HG02852 (cell line): ENCODE measurements around the gene UXT.
A peak's percentile ranks its signal among the peaks of the same experiment; 100 is the strongest.
"Not testable (repeated sequence)": the region's sequence is repeated elsewhere in the genome, so short reads cannot be mapped to it uniquely, and the experiment has no call there.

Experiments
- ATAC-seq: cut with Tn5 transposase; IDR thresholded peaks from one replicate; pipeline ENCODE4 v1.9.1; 2021; ENCODE audit warnings: mild to moderate bottlenecking, moderate library complexity; ENCODE audit not compliant: unreplicated experiment

UXT gene, protein sequence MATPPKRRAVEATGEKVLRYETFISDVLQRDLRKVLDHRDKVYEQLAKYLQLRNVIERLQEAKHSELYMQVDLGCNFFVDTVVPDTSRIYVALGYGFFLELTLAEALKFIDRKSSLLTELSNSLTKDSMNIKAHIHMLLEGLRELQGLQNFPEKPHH

DNA sequence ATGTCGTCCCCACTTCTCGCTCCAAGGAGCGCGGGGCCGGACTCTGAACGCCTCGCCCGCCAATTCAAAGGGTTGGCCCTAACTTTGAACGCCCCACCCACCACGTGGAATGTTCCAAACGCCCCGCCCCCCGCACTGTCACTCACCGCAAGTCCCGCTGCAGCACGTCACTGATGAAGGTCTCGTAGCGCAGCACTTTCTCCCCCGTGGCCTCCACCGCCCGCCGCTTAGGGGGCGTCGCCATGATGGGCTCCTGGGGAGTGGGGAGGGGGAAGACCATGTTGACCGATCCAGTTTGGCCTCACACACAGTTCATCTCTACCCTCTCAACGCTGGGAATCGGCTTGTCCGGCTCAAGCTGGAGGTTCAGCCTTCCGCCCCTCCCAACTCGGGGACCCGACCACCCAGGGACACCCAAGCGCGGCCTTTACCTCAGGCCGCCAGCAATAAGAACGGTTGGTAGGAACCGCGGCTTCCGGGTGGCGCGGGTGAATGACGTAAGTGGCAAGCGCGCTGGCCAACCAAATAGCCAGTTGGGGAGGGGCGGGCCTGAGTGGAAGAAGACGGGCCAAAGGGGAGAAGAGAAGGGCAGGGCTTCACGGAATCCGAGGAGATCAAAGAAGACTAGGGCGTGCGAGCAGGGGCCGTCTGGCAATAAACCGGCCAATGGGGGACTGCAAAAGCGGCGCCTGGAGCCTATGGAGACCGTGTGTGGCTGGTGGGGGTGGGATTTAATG lies at the start of gene UXT:
UXT (minus strand) TSS at position 497 of the 737 bp plus-strand sequence; CDS start at position 244, 253 bp downstream.
- ATAC-seq = peak; percentile 78

DNA sequence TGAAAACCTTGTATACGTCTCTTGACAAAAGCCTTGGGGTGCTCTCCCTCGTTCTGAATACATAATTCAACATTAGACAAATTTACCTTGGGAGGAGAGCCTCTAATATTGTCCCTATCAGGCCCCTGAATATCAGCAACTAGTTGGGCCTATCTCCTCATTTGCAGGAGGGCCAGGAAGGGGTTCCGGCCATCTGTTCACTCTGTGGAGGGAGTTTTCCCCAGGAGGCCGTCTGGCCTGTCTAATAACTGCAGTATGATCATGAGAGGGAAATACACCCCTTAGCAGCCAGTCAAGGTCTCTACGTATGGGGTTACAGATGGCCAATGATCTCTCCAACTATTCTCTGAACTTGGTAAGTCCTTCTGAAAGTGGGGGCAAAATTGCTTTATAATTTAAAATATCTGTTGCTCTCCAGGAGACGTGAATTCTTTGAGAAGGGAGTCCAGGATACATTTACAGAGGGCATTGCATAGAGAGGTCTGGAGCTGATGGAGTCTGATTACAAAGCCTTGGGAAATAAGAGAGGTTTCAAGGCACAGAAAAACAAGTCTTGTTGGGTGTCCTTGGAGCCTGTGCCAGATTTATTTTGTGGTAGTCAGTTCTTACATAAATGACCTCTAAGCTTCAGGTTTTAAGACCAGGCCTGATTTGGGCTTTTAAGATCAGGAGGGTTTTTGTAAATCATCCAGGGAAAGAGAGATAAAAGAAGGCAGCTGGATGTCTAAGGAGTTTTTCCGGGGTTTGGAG lies 48.2 kb upstream of the UXT start:
- no peak for ATAC-seq

DNA sequence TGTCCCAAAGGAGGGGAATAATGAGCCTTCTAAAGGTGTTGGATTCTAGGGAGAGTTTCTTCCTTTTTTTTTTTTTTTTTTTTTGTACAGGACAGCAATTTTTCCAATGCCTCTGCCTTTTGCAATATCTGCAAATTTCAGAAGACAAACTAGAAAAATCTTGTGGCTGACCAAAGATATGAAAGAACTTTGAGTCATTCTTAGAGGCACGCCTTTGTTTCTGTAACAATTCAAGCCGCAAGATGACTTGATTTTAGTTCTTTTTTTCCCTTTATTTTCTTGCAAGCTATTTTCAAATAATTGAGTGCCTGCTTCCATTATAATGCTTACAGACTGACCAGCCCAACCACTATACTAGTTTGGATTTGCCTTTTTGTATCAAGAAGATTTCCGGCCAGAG lies 47.6 kb upstream of the UXT start:
- ATAC-seq = no peak

DNA sequence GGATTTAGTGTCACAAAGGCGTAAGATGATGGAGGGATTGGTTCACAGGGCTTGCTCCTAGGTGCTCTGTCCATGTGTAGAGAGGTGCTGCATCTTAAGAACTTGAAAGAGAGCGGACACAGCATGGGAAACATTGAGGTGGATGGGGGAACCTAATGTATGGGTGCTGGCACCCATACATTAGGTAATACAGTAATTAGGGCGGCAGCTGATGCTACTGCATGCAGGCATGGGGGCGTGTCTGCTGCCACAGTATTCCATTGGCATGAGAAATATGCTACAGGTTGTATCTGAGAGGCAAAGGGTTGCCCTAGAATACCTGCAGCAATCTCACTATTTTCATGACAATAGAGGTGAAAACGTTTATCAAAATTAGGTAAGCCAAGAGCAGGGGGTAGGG lies 45.8 kb upstream of the UXT start:
- no peak for ATAC-seq

DNA sequence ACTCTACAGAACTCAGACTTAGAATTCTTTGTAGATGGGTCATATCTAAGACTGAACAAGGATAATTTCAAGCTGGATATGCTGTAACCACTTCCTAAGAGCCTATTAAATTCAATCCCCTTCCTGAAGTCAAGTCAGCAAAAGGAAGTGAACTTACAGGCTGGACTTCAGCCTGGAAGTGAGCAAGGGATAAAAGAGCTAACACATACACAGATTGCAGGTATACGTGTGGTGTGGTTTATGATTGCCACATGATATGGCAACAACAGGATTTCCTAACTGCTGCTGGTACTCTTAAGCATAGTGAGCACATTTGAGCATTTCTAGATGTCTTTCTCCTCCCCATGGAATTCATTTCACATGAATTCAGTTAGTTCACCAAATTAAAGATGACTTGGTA lies 38.2 kb upstream of the UXT start:
- ATAC-seq = no peak

DNA sequence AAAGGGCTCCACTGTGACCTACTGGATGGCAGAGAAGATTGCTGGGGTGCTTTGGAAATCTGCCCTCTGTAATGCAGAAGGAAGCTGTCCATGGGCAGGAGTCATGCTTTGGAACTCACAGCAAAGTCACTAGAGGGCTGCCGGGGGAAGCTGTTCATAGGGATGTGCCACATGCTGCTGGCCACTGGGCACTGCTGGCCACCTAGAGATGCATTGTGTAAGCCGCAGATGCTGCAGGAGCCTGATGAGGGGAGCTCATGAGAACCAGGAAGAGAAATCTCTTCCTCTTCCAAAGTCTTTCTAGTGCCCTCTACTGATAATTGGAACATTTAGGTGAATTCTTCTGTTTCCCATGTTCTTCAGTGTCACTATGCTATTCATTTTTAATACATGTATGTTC lies 31.2 kb upstream of the UXT start:
- no peak for ATAC-seq

DNA sequence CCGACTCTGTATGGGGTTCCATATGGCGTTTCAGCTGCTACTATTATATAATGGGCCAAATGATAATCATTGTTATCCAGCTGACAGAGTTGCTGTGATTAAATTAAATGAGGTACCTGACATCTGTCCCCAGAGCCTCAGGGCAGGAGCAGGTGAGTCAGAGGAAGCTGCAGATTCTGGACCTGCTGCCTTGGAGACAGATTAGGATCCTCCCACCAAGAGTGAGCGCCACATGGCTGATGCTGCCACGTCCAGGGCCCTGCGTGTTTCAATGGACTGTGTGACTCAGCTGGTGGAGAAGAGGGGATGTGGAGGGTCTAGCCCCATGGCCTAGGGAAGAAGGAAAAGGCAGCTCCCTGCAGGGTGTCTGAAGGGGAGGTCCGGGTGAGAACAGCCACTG lies 28.3 kb upstream of the UXT start:
- no peak for ATAC-seq

DNA sequence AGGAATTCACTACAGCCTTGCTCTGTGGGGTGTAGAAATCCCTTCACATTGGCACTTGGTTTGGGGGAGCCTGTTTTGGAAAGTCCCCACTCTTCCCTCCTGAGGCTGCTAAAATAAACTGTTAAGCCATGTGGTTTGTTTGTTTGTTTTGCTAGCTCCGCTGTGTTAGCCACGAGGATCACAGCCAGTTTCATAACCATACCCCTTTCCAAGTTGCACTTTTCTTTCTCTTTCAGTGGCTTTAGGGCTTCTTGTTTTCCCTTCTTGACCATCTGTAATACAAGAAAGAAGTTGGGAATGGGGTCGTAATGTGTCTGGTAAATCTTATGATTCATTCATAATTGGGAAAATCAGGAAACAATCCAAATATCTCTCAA lies 24.8 kb upstream of the UXT start:
- no peak for ATAC-seq

DNA sequence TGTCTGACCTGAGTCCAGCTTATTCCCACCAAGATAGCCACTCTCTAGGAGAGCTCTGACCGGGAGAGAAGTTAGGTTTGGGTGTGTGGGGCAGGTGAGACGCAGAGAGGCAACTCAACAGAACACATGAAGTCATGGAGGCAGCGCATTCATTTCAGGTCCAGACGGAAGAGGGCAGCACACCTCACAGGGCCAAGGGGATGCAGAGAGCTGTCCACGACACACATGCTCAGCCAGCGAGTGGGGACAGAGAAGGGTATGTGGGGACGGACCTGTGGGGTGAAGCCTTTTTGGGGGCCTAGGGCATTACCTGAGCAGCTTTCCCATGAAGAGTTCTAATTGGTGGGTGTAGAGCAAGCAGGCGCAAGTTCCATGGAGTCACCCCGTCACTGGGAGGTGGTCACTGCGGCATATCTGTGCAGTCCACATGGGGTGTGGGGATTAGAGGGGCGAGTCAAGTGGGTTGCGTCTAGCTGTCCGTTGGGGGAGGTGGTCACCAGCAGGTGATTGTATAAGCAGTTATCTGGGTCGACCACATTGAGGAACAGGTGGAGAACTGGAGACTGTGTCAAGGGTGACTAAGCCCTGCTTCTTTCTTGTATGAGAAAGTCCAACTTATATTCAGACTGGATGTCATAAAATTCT lies 24.3 kb upstream of the UXT start:
- no peak for ATAC-seq

DNA sequence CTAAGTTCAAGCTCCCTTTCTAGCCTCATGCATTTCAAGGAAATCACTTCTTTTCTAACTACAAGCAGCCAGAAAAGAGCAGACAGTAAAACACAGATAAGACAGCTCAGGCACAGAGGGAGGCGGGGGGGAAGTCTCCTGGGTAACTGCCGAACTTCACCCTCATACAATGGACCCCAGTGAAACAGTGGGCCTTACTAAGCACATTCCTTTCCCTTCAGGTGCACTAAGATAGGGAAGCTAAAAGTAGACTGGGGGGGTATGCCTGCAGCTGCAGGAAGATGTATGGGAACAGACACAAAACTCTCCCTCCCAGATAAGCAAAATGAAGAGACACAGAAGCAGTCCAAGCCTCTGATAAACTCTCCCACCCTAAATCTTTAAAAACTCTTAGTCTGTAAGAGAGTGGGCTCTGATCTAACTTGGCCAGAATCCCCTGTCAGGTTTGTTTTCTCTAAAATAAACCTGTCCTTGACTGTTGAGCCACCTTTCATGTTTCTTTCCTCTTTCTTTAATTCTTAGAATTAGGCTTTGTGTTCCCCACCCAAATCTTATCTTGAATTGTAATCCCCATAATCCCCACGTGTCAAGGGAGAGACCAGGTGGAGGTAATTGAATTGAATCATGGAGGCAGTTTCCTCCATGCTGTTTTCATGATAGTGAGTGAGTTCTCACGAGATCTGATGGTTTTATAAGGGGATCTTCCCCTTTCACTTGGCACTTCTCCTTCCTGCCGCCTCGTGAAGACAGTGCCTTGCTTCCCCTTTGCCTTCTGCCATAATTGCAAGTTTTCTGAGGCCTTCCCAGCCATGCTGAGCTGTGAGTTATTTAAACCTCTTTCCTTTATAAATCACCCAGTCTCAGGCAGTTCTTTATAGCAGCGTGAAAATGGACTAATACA lies 17.2 kb upstream of the UXT start:
- ATAC-seq = not testable (repeated sequence)

DNA sequence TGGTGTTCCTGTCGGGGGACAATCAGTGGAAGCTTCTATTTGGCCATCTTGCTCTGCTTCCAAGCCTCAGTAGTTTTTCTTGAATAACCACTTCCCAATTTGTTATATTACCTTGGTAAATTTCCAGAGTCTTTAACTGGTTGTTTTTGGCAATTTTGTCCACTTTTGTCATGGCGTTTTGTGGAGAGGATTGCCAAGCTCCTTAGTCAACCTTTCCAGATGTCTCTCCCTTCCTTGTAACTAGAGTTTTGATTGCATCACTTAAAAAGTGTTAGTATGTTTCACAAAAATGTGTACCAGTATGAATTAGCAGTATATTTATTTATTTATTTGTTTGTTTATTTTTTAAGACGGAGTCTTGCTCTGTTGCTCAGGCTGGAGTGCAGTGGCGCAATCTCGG lies 15.8 kb upstream of the UXT start:
- no peak for ATAC-seq

DNA sequence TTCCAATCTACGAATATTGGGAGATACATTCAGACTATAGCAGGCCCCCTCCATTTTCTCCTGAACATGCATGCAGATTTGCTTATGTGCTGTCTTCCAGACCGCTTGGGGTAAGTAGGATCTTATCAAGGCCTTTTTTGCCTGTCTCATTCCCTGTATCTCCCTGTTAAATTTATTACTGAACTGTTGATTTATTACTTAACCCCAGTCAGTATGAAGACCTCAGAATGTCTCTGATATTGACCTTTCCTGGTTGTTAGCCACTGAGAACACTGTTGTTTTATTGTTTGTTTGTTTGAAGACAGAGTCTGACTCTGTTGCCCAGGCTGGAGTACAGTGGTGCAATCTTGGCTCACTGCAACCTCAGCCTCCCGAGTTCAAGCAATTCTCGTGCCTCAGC lies 6.8 kb upstream of the UXT start:
- not testable (repeated sequence) for ATAC-seq

DNA sequence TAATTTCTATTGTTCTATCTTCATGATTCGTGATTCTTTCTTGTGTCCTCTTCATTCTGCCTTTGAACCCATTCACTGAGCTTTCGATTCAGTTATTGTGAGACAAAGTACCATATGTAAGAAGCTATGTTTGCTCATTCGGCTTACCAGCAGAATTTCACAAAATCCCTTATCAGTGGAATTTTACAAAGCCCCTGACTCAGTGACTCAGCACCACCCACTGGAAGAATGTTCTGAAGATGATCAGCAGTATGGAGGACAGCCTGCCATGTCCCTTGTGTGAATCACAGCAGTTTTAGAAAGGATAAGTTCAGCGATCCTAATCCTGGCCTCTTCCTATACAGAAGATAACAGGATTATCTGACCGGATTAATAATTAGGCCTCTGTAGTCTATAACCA lies 5.8 kb upstream of the UXT start:
- no peak for ATAC-seq

DNA sequence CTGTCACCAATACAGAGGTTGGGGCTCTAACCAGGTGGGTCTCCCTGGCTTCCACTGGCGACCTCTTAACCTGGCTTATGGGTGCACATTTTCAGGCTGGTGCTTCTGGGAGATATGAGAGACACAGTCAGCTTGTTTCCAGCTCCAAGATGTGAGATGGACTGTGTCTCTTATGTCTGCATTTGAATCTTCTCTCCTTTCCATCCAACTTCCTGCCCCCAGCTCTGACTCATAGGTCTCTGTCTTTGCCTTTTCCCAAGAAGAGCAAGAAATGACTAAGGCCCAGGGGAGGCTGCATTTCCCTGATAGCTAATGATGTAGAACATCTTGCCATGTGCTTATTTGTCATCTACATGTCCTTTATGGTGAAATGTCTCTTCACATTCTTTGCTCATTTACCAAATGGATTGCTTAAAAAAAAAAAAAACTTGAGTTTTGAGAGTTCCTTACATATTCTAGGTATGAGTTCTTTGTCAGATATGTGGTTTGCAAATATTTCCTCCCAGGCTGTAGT lies 3.2 kb upstream of the UXT start:
- ATAC-seq = no peak

DNA sequence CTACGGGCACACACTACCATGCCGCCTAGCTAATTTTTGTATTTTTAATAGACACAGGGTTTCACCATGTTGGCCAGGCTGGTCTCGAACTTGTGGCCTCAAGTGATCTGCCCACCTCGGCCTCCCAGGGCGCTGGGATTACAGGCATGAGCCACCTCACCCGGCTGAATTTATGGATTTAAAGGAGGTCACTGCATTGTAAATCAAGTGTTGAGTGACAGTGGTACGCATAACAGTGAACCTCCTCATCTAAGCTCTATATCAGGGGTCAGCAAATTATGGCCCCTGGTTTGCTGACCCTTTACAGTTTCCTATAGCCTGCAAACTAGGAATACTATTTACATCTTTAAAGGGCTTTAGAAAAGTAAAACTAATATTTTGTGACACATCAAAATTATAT lies 2.6 kb upstream of the UXT start:
- no peak for ATAC-seq

DNA sequence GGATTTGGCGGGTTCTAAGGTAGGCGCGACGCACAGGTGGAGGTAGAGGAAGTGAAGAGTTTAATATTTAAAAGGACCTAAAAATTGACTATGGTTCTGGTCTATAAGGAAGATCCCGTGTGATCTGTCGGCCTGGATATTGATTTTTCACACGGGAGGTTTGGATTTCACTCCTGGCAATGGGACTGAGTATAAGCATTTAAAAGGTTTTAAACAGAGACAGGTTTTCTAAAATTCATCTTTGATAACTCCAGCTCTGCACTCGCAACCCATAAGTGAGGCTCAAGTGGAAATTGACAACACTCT lies 394 bp upstream of the UXT start:
- ATAC-seq = no peak

DNA sequence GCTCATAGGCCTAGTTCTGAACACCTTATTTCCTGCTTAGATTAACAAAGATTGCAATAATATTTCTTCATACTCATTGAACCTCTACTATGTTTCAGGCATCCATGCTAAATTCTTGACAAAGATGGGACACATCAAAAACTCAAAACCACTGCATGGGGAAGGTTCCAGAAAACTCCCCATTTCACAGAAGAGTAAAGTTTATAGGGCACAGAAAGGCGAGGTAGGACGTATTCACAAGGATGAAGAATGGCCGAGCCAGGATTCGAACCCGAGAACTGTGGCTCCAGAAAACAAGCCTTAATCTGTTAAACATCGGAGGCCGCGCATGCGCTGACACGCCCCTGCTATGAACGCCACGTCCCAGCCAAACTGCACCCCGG lies 688 bp downstream of the UXT start:
- no peak for ATAC-seq

DNA sequence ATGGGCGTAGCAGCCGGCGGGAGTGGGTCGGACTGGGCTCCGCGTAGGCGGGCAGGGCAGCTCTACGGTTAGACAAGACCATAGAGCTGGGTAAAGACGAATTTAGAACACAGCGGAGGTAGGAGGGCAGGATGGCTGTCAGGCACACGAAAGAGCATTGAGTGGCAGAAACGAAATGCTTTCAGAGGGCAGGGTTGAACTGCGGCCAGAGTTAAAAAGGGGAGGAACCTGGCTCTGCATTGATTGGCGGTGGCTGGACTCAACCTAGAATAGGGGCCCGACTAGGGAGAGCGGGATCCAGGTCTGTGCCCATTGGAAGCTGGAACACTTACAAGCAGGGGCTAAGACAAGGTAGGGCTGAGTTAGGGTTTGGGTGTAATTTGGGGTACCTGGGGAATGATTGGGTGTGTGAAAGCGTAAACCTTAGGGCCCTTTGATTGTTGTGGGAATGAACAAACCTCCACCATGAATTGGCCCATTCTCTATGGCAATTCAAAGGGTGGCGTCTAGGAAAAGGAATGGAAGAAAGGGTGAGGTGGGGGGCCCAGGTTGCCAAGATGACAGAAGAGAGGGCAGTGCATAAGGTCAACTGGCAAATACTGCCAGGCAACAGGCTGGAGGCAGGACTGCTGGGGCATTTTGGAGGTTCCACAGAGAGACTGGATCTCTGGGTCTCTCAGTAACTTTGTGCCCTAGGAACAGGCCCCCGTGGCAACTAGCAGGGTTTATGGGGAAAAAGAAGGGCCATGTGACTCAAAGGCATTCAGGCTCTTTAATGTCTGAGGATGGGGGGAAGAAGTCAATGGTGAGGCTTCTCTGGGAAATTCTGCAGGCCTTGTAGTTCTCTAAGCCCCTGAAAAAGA lies 7.7 kb downstream of the UXT start:
- no peak for ATAC-seq

DNA sequence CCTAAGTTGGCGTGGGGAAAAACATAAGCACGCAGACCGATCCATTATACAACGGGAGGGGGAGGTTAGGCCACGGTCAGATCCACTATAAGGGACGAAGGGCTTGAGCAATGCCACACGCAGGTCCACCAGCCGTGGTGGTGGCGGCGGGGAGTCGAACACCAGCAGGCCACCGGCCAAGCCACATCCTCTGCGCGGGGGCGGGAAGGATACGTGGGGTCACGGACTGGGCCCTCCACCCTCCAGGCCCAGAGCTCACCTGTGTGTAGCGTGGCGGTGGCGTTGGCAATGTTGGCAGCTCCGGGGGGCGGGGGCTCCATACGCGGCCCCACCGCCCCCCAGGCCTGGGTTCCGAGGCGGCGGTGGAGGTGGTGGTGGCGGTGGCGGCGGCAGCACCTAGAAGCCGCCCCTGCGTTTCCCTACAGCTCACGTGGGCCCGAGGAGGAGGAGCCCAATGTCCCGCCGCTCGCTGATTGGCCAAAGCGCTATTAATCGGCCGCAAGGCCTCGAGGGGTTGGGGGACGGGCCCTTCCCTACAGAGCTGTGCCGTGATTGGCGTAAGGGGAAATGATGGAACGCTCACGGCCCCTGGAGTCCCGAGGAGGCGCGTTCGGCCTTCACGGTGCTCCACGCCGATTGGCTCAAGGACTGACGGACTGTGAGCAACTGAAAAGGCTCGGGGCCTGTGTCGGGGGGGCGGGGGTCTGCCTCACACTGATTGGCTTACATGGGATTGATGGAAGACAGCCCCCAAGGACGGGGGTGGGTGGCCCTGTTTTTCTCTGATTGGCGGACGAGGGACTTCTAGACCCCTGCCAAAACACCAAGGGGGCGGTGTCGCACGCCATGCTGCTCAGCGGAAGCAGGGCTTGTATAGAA lies 8.6 kb downstream of the UXT start, which contains the start of gene ELK1:
ELK1 (minus strand) TSS at position 400 of the 879 bp plus-strand sequence. CDS start 9,122 bp downstream, outside the sequence.
- peak; percentile 91 for ATAC-seq
